ENCODE data around the gene TIMM10B.

- TF ChIP-seq, protein P1, sequence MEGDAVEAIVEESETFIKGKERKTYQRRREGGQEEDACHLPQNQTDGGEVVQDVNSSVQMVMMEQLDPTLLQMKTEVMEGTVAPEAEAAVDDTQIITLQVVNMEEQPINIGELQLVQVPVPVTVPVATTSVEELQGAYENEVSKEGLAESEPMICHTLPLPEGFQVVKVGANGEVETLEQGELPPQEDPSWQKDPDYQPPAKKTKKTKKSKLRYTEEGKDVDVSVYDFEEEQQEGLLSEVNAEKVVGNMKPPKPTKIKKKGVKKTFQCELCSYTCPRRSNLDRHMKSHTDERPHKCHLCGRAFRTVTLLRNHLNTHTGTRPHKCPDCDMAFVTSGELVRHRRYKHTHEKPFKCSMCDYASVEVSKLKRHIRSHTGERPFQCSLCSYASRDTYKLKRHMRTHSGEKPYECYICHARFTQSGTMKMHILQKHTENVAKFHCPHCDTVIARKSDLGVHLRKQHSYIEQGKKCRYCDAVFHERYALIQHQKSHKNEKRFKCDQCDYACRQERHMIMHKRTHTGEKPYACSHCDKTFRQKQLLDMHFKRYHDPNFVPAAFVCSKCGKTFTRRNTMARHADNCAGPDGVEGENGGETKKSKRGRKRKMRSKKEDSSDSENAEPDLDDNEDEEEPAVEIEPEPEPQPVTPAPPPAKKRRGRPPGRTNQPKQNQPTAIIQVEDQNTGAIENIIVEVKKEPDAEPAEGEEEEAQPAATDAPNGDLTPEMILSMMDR (IDR thresholded peaks at IDR 0.05) = no peak
- TF ChIP-seq EZH2 (IDR thresholded peaks at IDR 0.05; ENCODE audit: borderline replicate concordance, insufficient read depth, low read depth, low read length, poor library complexity, severe bottlenecking) = no peak
These were observed 47.2 kb upstream of the TIMM10B start for GRCh38 chr11:6433998-6434660.

All from B cell (primary cell).